Thyroid gland (tissue), 4 donors: Measurements from ENCODE around the gene PYGO1.

Experiments used
- POLR2A ChIP-seq, 2 donors: fragments of 450-650 bp; IDR thresholded peaks; one replicate each; pipeline ENCODE4 v1.6.1; 2017; ENCODE audit warnings: antibody characterized with exemption in 2 of 2, mild to moderate bottlenecking in 2 of 2, moderate library complexity in 1 of 2
- TF ChIP-seq, protein P1 (sequence below), 6 experiments: fragments of 200-600 bp in 3 of 6; fragments of 450-650 bp in 3 of 6; sonication (generic) in 3 of 6; IDR thresholded peaks; one replicate each; pipeline ENCODE4 v1.5.1; 2016 to 2019; ENCODE audit warnings: antibody characterized with exemption in 6 of 6, mild to moderate bottlenecking in 2 of 6, inconsistent platforms in 1 of 6, moderate library complexity in 1 of 6

DNA sequence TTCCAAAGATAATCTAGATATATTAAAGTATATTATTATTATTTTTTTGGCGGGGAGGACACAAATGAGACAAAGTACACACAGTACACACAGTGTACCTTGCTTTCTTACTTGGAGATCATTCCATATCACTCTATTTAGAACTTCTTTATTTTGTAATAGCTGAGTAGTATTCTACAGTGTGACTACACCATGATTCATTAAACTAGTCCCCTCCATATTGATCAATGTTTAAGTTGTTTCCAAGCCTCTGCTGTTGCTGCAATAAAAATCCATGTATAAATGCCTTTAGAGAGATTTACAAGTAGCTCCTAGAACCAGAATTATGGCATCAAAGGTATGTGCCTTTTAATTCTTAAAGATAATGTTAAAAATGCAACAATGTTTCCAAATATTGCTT lies 38.8 kb downstream of the PYGO1 start:
- TF ChIP-seq, protein P1, sequence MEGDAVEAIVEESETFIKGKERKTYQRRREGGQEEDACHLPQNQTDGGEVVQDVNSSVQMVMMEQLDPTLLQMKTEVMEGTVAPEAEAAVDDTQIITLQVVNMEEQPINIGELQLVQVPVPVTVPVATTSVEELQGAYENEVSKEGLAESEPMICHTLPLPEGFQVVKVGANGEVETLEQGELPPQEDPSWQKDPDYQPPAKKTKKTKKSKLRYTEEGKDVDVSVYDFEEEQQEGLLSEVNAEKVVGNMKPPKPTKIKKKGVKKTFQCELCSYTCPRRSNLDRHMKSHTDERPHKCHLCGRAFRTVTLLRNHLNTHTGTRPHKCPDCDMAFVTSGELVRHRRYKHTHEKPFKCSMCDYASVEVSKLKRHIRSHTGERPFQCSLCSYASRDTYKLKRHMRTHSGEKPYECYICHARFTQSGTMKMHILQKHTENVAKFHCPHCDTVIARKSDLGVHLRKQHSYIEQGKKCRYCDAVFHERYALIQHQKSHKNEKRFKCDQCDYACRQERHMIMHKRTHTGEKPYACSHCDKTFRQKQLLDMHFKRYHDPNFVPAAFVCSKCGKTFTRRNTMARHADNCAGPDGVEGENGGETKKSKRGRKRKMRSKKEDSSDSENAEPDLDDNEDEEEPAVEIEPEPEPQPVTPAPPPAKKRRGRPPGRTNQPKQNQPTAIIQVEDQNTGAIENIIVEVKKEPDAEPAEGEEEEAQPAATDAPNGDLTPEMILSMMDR (IDR thresholded peaks at IDR 0.05) = no peak
- no peak for TF ChIP-seq POLR2A (IDR thresholded peaks at IDR 0.05)
